Measurements from ENCODE around the gene IFT81. TPM values are rescaled to one million over a fixed set of nuclear protein-coding genes. Genes with fewer than 3 reads are reported as not detected.

IFT81 gene
- total RNA-seq, 1 experiment from 2014 or later = 10.5 TPM

DNA sequence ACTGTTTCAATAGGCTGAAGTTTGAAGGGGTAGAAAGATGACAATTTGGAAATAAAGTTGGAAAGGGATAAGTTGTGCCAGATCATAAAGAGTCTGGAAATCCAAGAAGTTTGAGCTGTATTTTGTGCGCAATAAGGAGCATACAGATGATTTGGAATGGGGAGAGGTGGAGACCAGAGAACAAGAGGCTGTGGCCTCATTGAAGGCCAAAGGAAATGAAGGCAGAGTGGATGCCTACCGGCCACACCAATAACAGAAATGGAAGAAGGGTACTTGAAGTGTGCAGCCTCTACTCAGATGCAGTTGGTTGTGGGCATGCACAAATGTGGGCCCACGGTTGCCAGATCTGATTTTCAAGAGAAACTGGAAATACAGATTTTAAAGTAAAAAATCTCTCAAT lies 2.4 kb downstream of the IFT81 start:
- no peak overlapping the region for H3K27ac Mint-ChIP-seq
- DNase-seq (ENCODE audit: low spot score) (no peak), ATAC-seq (no peak)
- no peak for TF ChIP-seq IRF1 (CRISPR knock-in tag; IDR thresholded peaks at IDR 0.05)
- no peak for TF ChIP-seq ARID4B (CRISPR knock-in tag; IDR thresholded peaks at IDR 0.05; ENCODE audit: borderline replicate concordance)
- TF ChIP-seq CDX4 (CRISPR knock-in tag; IDR thresholded peaks at IDR 0.05; ENCODE audit: borderline replicate concordance) = no peak
- no peak for TF ChIP-seq ERG (CRISPR knock-in tag; IDR thresholded peaks at IDR 0.05)
- no peak for TF ChIP-seq ZNF263 (CRISPR knock-in tag; IDR thresholded peaks at IDR 0.05; ENCODE audit: low read depth)
- no peak for TF ChIP-seq OVOL2 (CRISPR knock-in tag; IDR thresholded peaks at IDR 0.05; ENCODE audit: borderline replicate concordance)
- TF ChIP-seq NR1H2 (CRISPR knock-in tag; IDR thresholded peaks at IDR 0.05) = no peak
- TF ChIP-seq, protein P1, sequence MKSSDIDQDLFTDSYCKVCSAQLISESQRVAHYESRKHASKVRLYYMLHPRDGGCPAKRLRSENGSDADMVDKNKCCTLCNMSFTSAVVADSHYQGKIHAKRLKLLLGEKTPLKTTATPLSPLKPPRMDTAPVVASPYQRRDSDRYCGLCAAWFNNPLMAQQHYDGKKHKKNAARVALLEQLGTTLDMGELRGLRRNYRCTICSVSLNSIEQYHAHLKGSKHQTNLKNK (CRISPR knock-in tag; IDR thresholded peaks at IDR 0.05) = no peak
- no peak overlapping the region for H3K4me3 Mint-ChIP-seq
- H3K36me3 Mint-ChIP-seq = no peaks in the 10 kb centered on the region; the same call in 1 of the 2 replicates
- no peaks in the 10 kb centered on the region for H3K9me3 Mint-ChIP-seq
- POLR2A ChIA-PET = no interaction called here
- peaks cover 18% of the 10 kb centered on the region for H3K27me3 Mint-ChIP-seq (ENCODE audit: low read depth)
- H3K4me1 Mint-ChIP-seq = peaks cover 24% of the 10 kb centered on the region
- CTCF ChIA-PET = no interaction called here

DNA sequence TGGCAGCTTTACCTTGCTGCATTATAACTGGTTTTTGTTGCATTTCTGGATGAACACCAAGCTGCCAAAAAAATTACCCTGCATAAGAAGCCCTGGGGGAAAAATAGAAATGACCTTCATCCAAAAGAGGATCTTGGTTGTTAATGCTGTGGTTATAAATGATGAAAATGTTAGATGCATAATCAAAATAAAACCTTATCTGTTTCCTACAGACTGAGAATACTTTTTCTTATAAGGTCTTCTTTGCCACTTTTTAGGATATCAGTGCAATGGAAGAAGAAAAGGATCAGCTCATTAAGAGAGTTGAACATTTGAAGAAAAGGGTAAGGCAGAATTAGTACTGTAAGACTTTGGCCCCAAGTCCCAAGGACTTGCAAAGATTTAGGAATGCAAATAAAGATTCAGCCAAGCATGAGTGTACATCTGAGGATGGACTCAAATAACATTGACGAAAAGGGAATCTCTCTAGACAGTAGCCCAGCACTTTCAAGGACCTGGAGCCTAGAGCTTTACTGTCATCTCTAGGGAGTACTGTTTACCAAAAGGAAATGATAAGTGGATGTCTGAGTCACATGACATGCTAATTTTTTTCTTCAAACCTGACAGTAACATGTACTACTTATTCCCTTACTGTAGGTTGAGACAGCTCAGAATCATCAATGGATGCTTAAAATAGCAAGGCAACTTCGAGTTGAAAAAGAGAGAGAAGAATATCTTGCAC lies 10.7 kb downstream of the IFT81 start:
- H3K27ac Mint-ChIP-seq = no peak overlapping the region
- no peak for ATAC-seq
- no peak overlapping the region for H3K4me3 Mint-ChIP-seq
- no peaks in the 10 kb centered on the region for H3K9me3 Mint-ChIP-seq
- CTCF ChIA-PET = no interaction called here
- peaks cover 12% of the 10 kb centered on the region for H3K36me3 Mint-ChIP-seq
- H3K4me1 Mint-ChIP-seq = no peaks in the 10 kb centered on the region
- H3K27me3 Mint-ChIP-seq (ENCODE audit: low read depth) = no peaks in the 10 kb centered on the region
- no peak for DNase-seq (ENCODE audit: low spot score)
- POLR2A ChIA-PET = interaction anchor here (0.6 kb wide), 1 partner anchor 351 kb away, joined by 3 read pairs; no protein-coding TSS in a partner anchor
- TF ChIP-seq CDX4 (CRISPR knock-in tag; IDR thresholded peaks at IDR 0.05; ENCODE audit: borderline replicate concordance) (no peak), PREB (CRISPR knock-in tag; IDR thresholded peaks at IDR 0.05; ENCODE audit: borderline replicate concordance) (no peak), ZBTB21 (CRISPR knock-in tag; IDR thresholded peaks at IDR 0.05; ENCODE audit: borderline replicate concordance) (no peak), AR (CRISPR knock-in tag; IDR thresholded peaks at IDR 0.05) (no peak), CREB1 (CRISPR knock-in tag; IDR thresholded peaks at IDR 0.05) (no peak), IRF1 (CRISPR knock-in tag; IDR thresholded peaks at IDR 0.05) (no peak)
- TF ChIP-seq, protein P2, sequence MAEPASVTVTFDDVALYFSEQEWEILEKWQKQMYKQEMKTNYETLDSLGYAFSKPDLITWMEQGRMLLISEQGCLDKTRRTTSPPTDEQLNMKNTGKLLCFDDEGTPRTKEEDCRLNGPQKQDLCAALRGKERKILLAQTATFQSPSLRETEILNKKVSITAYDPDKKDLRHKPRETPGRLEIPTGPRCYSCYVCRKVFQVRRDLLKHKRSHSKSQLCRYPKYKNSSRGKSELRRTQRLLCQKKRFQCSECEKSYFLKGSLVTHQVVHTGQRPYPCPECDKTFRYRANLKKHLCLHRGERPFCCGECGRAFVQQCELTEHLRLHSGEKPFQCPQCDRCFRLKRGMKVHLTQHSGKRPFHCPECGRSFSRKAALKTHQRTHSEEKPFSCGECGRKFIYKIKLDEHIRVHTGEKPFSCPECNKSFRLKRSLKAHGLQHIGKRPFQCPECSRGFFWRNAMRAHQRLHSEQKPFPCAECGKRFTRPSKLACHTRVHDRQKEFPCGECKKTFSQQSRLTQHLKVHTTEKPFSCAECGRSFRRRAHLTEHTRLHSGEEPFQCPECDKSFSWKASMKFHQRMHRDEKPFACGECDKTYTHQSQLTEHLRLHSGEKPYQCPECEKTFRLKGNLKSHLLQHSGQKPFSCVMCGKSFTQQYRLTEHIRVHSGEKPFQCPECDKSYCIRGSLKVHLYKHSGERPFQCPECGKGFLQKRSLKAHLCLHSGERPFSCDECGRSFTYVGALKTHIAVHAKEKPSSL (CRISPR knock-in tag; conservative IDR thresholded peaks at IDR 0.05) = no peak
